Spleen (tissue), 11 donors: ENCODE measurements around the gene KIF3A. TPM values are rescaled to one million over a fixed set of nuclear protein-coding genes. Genes with fewer than 3 reads are reported as not detected.

Source experiments
- DNase-seq: peaks from one replicate; pipeline ENCODE4 v3.0.0-alpha.2; 2020
- H3K27ac ChIP-seq, 8 donors: fragments of 200-600 bp; sonication (generic) in 7 of 8; 1 replicate in 4 of 8; 2 replicates in 4 of 8; pipeline versions ENCODE4 v1.5.0 to v1.8.0; 2016 to 2021; ENCODE audit warnings: inconsistent platforms in 4 of 8, mild to moderate bottlenecking in 4 of 8, moderate library complexity in 1 of 8
- H3K27me3 ChIP-seq, 7 donors: fragments of 200-600 bp; sonication (generic) in 6 of 7; replicated peaks in 1 of 7; 1 replicate in 4 of 7; 2 replicates in 3 of 7; pipeline versions ENCODE4 v1.5.0 to v1.8.0; 2016 to 2021; ENCODE audit warnings: inconsistent platforms in 3 of 7, mild to moderate bottlenecking in 1 of 7
- H3K36me3 ChIP-seq, 6 donors: fragments of 200-600 bp; sonication (generic) in 5 of 6; 1 replicate in 4 of 6; 2 replicates in 2 of 6; pipeline versions ENCODE4 v1.5.0 to v1.8.0; 2016 to 2021; ENCODE audit warnings: inconsistent platforms in 2 of 6
- H3K4me1 ChIP-seq, 6 donors: fragments of 200-600 bp; sonication (generic) in 5 of 6; 1 replicate in 3 of 6; 2 replicates in 3 of 6; pipeline versions ENCODE4 v1.5.0 to v1.8.0; 2016 to 2021; ENCODE audit warnings: inconsistent platforms in 3 of 6
- H3K4me3 ChIP-seq, 8 donors: fragments of 200-600 bp; sonication (generic) in 7 of 8; 1 replicate in 4 of 8; 2 replicates in 4 of 8; pipeline versions ENCODE4 v1.5.0 to v1.8.0; 2016 to 2021; ENCODE audit warnings: inconsistent platforms in 4 of 8, mild to moderate bottlenecking in 4 of 8, moderate library complexity in 2 of 8
- H3K9me3 ChIP-seq, 8 donors: fragments of 200-600 bp; sonication (generic) in 7 of 8; 1 replicate in 4 of 8; 2 replicates in 4 of 8; pipeline versions ENCODE4 v1.5.0 to v1.8.0; 2016 to 2021; ENCODE audit warnings: inconsistent platforms in 4 of 8
- CTCF ChIP-seq, 11 experiments: fragments of 200-600 bp in 7 of 11; fragments of 450-650 bp in 4 of 11; sonication (generic) in 4 of 11; IDR thresholded peaks in 8 of 11; conservative IDR thresholded peaks in 3 of 11; 1 replicate in 7 of 11; 2 replicates in 4 of 11; pipeline versions ENCODE4 v1.4.0 to v1.8.0; 2016 to 2021; ENCODE audit warnings: antibody characterized with exemption in 11 of 11, inconsistent platforms in 4 of 11, mild to moderate bottlenecking in 1 of 11
- POLR2A ChIP-seq, 3 donors: fragments of 450-650 bp; IDR thresholded peaks; one replicate each; pipeline ENCODE4 v1.5.1; 2017; ENCODE audit warnings: antibody characterized with exemption in 3 of 3, mild to moderate bottlenecking in 1 of 3
- POLR2AphosphoS5 ChIP-seq, 3 donors: sonication (generic); formaldehyde crosslinking; IDR thresholded peaks; one replicate each; pipeline ENCODE4 v1.5.1; 2017; ENCODE audit warnings: antibody characterized with exemption in 3 of 3
- WGBS, 5 donors: extraction: QIAGEN DNeasy Blood & Tissue Kit in 3 of 5; methylation state at CpG; one replicate each; pipeline versions ENCODE4 v1.1.5 to v1.1.7; 2013 to 2018; 5-methylcytosine and 5-hydroxymethylcytosine counted together
- intact Hi-C: fragments of 100-400 bp; cut with DNase I; formaldehyde crosslinking; loops from one replicate; pipeline ENCODE4 v1.15.0; 2023; ENCODE audit warnings: low total_unique reads
- polyA plus RNA-seq, 3 donors: library from polyadenylated mRNA; stranded (reverse); fragments of 200-250 nt; gene quantifications; one replicate each; pipeline ENCODE4 v1.2.1, GENCODE V29; 2013
- total RNA-seq, 7 donors: library from RNA; depleted of rRNA in 3 of 7; stranded (reverse); fragments of >200 nt in 3 of 7; fragmentation: NEBNext Ultra II Directional in 4 of 7; extraction: Animal tissue kit (Norgen Biotek cat#: 25700) in 4 of 7; gene quantifications; one replicate each; pipeline versions ENCODE4 v1.1.0 to v1.2.1, GENCODE V29; 2016 to 2021
- donor health status: healthy with polysubstance abuse.
- donor health status: DM: no; HTN: no; CAD: no; lungs with moderate emphysema.
- donor health status: DM: no; HTN: no; CAD: no.
- donor health status: Bipolar disorder and iron deficiency.
- donor health status: healthy.
- donor health status: DM: no; HTN: no; CAD: no.
- donor health status: DM: yes; HTN: yes; CAD: no.

The KIF3A gene
- total and polyA plus RNA-seq, 10 donors: 1.3 to 10.7 (median 6.7) TPM

GRCh38 chr5:132773114-132773513 lies 35.8 kb upstream of the KIF3A start:
- 78 to 88% (median 80%) methylated on average over 5 of the region's 5 CpGs for WGBS, 5 donors
- intact Hi-C loops: no loop called here
- Histone ChIP-seq H3K36me3 (no peaks in the 10 kb centered on the region), H3K4me3 (no peak overlapping the region), H3K27ac (no peak overlapping the region), H3K9me3 (no peaks in the 10 kb centered on the region), H3K27me3 (peaks cover 0 to 22% (median 7%) of the 10 kb centered on the region in 7 donors), H3K4me1 (peaks cover 4 to 61% (median 31%) of the 10 kb centered on the region in 6 donors)
- DNase-seq: no peak
- no peak for TF ChIP-seq POLR2A (IDR thresholded peaks at IDR 0.05)

- no peak for DNase-seq
- 57 to 93% (median 86%) methylated on average over 6 to 8 of the region's 8 CpGs for WGBS, 5 donors
- peaks cover 4 to 59% (median 26%) of the 10 kb centered on the region in 6 donors for H3K4me1 ChIP-seq
- intact Hi-C loops: no loop called here
- no peak overlapping the region for H3K4me3 ChIP-seq
- H3K27me3 ChIP-seq: peaks cover 0 to 16% (median 2%) of the 10 kb centered on the region in 7 donors
- H3K9me3 ChIP-seq: no peaks in the 10 kb centered on the region
- TF ChIP-seq POLR2A (IDR thresholded peaks at IDR 0.05) (no peak), POLR2AphosphoS5 (IDR thresholded peaks at IDR 0.05) (no peak), CTCF (IDR thresholded peaks at IDR 0.05 in 8 of 11, conservative IDR thresholded peaks at IDR 0.05 in 3 of 11) (no peak)
- H3K36me3 ChIP-seq: no peaks in the 10 kb centered on the region
- peak overlapping the region in 5 of 8 donors; percentile 6 to 65 (median 38) for H3K27ac ChIP-seq
Observed at GRCh38 chr5:132772291-132773070, 35.1 kb upstream of the KIF3A start.

GRCh38 chr5:132771503-132771998 lies 34.2 kb upstream of the KIF3A start:
- Histone ChIP-seq H3K4me3 (no peak overlapping the region), H3K9me3 (no peaks in the 10 kb centered on the region), H3K27ac (peak overlapping the region in 5 of 8 donors; percentile 6 to 65 (median 38)), H3K36me3 (no peaks in the 10 kb centered on the region), H3K4me1 (peaks cover 4 to 59% (median 26%) of the 10 kb centered on the region in 6 donors), H3K27me3 (peaks cover 0 to 6% (median 0%) of the 10 kb centered on the region in 7 donors)
- intact Hi-C loops: no loop called here
- DNase-seq: no peak
- no peak for TF ChIP-seq POLR2A (IDR thresholded peaks at IDR 0.05)
- no peak for TF ChIP-seq CTCF (IDR thresholded peaks at IDR 0.05 in 8 of 11, conservative IDR thresholded peaks at IDR 0.05 in 3 of 11)
- no peak for TF ChIP-seq POLR2AphosphoS5 (IDR thresholded peaks at IDR 0.05)
- WGBS, 5 donors: 44 to 67% (median 59%) methylated on average over 7 to 8 of the region's 8 CpGs

- TF ChIP-seq POLR2A (IDR thresholded peaks at IDR 0.05) (no peak), POLR2AphosphoS5 (IDR thresholded peaks at IDR 0.05) (no peak), CTCF (IDR thresholded peaks at IDR 0.05 in 8 of 11, conservative IDR thresholded peaks at IDR 0.05 in 3 of 11) (no peak)
- Histone ChIP-seq H3K27me3 (no peaks in the 10 kb centered on the region), H3K36me3 (no peaks in the 10 kb centered on the region), H3K27ac (peak overlapping the region in 3 of 8 donors; percentile 5 to 65 (median 58)), H3K4me1 (peaks cover 0 to 50% (median 16%) of the 10 kb centered on the region in 6 donors), H3K9me3 (no peaks in the 10 kb centered on the region), H3K4me3 (no peak overlapping the region)
- intact Hi-C loops: no loop called here
- DNase-seq: peak; percentile 49
- WGBS, 5 donors: 79 to 95% (median 88%) methylated on average over 7 to 8 of the region's 8 CpGs
Observed at GRCh38 chr5:132770476-132771159, 33.3 kb upstream of the KIF3A start.
